Measurements from ENCODE around the gene OTOGL.

The OTOGL gene

GRCh38 chr12:80404629-80405028 lies 305.3 kb downstream of the OTOGL start:
- no peak for DNase-seq (ENCODE audit: low read depth)
- no peak for TF ChIP-seq CTCF (IDR thresholded peaks at IDR 0.05; ENCODE audit: insufficient read depth, low read depth, low read length, missing control alignments)
- H3K4me3 ChIP-seq (ENCODE audit: low read depth, low read length): no peak overlapping the region

GRCh38 chr12:80406253-80406652 lies 306.9 kb downstream of the OTOGL start:
- no peak for DNase-seq (ENCODE audit: low read depth)
- H3K4me3 ChIP-seq (ENCODE audit: low read depth, low read length): no peak overlapping the region
- TF ChIP-seq CTCF (IDR thresholded peaks at IDR 0.05; ENCODE audit: insufficient read depth, low read depth, low read length, missing control alignments): no peak

- DNase-seq (ENCODE audit: low read depth): peak; percentile 14
- no peak for TF ChIP-seq CTCF (IDR thresholded peaks at IDR 0.05; ENCODE audit: insufficient read depth, low read depth, low read length, missing control alignments)
- no peak overlapping the region for H3K4me3 ChIP-seq (ENCODE audit: low read depth, low read length)
Measured at GRCh38 chr12:80411787-80412186, 312.4 kb downstream of the OTOGL start.

- peak; percentile 56 for TF ChIP-seq CTCF (IDR thresholded peaks at IDR 0.05; ENCODE audit: insufficient read depth, low read depth, low read length, missing control alignments)
- DNase-seq (ENCODE audit: low read depth): peak; percentile 63
- no peak overlapping the region for H3K4me3 ChIP-seq (ENCODE audit: low read depth, low read length)
Measured at GRCh38 chr12:80412343-80412953, 313.1 kb downstream of the OTOGL start.

GRCh38 chr12:80413462-80413861 lies 314.1 kb downstream of the OTOGL start:
- DNase-seq (ENCODE audit: low read depth): no peak
- no peak overlapping the region for H3K4me3 ChIP-seq (ENCODE audit: low read depth, low read length)
- no peak for TF ChIP-seq CTCF (IDR thresholded peaks at IDR 0.05; ENCODE audit: insufficient read depth, low read depth, low read length, missing control alignments)

- no peak for TF ChIP-seq CTCF (IDR thresholded peaks at IDR 0.05; ENCODE audit: insufficient read depth, low read depth, low read length, missing control alignments)
- H3K4me3 ChIP-seq (ENCODE audit: low read depth, low read length): no peak overlapping the region
- DNase-seq (ENCODE audit: low read depth): no peak
Measured at GRCh38 chr12:80415466-80415865, 316.1 kb downstream of the OTOGL start.

GRCh38 chr12:80419644-80420043 lies 320.3 kb downstream of the OTOGL start:
- no peak overlapping the region for H3K4me3 ChIP-seq (ENCODE audit: low read depth, low read length)
- DNase-seq (ENCODE audit: low read depth): no peak
- no peak for TF ChIP-seq CTCF (IDR thresholded peaks at IDR 0.05; ENCODE audit: insufficient read depth, low read depth, low read length, missing control alignments)
